Upper lobe of right lung (tissue), 1 donor: ENCODE results near the gene ITPK1. TPM values are rescaled to one million over a fixed set of nuclear protein-coding genes. Genes with fewer than 3 reads are reported as not detected.

Experiments
- ATAC-seq: fragments of 200-7000 bp; cut with Tn5 transposase; one replicate; pipeline ENCODE4 v1.9.1; 2020; ENCODE audit warnings: mild to moderate bottlenecking, moderate library complexity
- DNase-seq: peaks from one replicate; pipeline ENCODE4 v3.0.0-alpha.2; 2020
- H3K27ac ChIP-seq: fragments of 200-600 bp; one replicate; pipeline ENCODE4 v1.8.0; 2022
- H3K27me3 ChIP-seq: fragments of 200-600 bp; one replicate; pipeline ENCODE4 v1.8.0; 2022; ENCODE audit warnings: mild to moderate bottlenecking
- H3K36me3 ChIP-seq: fragments of 200-600 bp; one replicate; pipeline ENCODE4 v1.8.0; 2022
- H3K4me1 ChIP-seq: fragments of 200-600 bp; one replicate; pipeline ENCODE4 v1.8.0; 2022
- H3K4me3 ChIP-seq: fragments of 200-600 bp; one replicate; pipeline ENCODE4 v1.8.0; 2022; ENCODE audit warnings: mild to moderate bottlenecking
- H3K9me3 ChIP-seq: fragments of 200-600 bp; one replicate; pipeline ENCODE4 v1.8.0; 2022
- intact Hi-C: fragments of 100-400 bp; cut with DNase I; formaldehyde crosslinking; loops from one replicate; pipeline ENCODE4 v1.11.0; 2022
- total RNA-seq: library from RNA; stranded (reverse); fragmentation: NEBNext Ultra II Directional; extraction: Animal tissue kit (Norgen Biotek cat#: 25700); gene quantifications from one replicate; pipeline ENCODE4 v1.2.1, GENCODE V29; 2021
- TF ChIP-seq, protein P1 (sequence below): fragments of 200-600 bp; IDR thresholded peaks from one replicate; pipeline ENCODE4 v1.8.0; 2022; ENCODE audit warnings: antibody characterized with exemption
- donor health status: DM: no; HTN: yes; CAD: no; lungs with severe emphysema.

Gene ITPK1
- total RNA-seq, 1 donor from 2014 or later, result 96.9 TPM

DNA sequence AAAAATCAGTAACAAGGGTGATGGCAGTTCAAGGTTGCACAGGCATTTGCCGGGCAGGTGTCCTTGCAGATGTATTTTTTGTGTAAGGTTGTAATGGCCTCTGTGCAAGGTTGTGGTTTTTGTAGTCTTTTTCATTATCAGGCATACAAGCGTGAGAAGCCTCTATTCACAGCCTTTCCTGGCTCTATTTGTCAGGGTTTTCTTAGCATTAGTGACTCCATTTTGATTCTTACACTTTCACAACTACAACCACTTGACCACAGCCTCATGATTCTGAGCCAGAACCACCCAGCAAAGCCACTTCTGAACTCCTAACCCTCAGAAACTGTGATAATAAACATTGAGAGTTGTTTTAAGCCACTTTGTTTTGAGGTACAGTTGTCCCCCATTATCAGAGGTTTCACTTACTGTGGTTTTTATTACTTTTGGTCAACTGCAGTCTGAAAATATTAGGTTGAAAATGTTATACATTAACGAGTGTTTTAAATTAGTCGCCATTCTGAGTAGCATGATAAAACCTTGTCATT lies 220.3 kb downstream of the ITPK1 start:
- Histone ChIP-seq H3K4me1 (no peaks in the 10 kb centered on the region), H3K27me3 (no peaks in the 10 kb centered on the region), H3K27ac (no peak overlapping the region), H3K9me3 (no peaks in the 10 kb centered on the region), H3K36me3 (no peaks in the 10 kb centered on the region), H3K4me3 (no peak overlapping the region)
- intact Hi-C loops, result no loop called here
- TF ChIP-seq, protein P1, sequence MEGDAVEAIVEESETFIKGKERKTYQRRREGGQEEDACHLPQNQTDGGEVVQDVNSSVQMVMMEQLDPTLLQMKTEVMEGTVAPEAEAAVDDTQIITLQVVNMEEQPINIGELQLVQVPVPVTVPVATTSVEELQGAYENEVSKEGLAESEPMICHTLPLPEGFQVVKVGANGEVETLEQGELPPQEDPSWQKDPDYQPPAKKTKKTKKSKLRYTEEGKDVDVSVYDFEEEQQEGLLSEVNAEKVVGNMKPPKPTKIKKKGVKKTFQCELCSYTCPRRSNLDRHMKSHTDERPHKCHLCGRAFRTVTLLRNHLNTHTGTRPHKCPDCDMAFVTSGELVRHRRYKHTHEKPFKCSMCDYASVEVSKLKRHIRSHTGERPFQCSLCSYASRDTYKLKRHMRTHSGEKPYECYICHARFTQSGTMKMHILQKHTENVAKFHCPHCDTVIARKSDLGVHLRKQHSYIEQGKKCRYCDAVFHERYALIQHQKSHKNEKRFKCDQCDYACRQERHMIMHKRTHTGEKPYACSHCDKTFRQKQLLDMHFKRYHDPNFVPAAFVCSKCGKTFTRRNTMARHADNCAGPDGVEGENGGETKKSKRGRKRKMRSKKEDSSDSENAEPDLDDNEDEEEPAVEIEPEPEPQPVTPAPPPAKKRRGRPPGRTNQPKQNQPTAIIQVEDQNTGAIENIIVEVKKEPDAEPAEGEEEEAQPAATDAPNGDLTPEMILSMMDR, result no peak
- ATAC-seq (no peak), DNase-seq (no peak)

DNA sequence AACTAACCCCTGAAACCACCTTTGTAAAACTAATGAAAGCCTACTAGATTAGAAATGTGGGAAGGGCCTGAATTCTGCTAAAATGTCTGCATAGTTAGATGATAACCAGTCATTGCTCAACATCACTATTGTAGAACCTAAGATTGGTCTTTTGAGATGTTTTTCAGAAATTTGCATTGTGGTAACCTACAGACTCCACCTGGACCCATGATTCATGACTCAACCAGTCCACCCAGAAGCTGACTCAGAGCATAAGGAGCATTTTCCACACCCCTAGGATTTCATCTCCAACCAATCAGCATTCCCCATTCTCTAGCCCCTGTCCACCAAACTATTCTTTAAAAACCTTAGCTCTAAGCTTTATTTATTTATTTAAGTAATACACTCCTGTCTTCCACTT lies 223.1 kb downstream of the ITPK1 start:
- H3K4me1 ChIP-seq, result no peaks in the 10 kb centered on the region
- no peak for DNase-seq
- no peaks in the 10 kb centered on the region for H3K36me3 ChIP-seq
- no peak overlapping the region for H3K27ac ChIP-seq
- no peaks in the 10 kb centered on the region for H3K27me3 ChIP-seq
- TF ChIP-seq, protein P1, result no peak
- ATAC-seq, result no peak
- intact Hi-C loops, result no loop called here
- no peaks in the 10 kb centered on the region for H3K9me3 ChIP-seq
- no peak overlapping the region for H3K4me3 ChIP-seq

DNA sequence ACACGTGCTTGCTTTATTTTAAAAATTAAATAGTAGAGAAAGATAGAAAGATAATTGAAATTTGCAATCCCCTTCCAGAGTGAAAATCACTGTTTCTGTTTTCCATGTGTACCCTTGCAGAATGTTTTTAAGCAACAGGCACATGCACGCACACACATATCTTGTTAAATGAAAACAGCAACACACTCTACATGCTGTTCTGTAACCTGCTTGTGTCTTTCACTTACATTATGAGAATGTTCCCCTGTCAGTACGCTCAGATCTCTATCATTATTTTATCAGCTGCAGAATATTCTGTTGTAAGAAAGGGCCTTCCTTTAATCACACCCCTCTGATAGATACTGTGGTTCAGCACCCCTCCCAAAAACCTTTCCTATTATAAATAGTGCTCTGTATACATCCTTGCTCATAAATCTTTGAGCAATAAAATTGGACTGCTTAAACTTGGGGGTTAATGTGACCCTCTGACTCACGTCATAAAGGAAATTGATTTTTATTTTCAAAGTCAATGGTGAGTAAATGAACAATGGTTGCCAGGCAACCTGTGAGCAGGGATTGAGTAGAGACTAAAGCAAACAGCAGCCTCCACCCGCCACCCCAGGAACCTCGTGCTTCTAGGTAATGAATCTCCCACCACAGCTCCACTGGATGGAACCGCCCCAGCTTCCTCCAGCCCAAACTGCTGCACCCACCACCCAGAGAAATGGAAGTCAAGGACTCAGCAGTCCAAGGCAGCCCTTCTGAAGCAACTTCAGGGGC lies 224.7 kb downstream of the ITPK1 start:
- no peak overlapping the region for H3K27ac ChIP-seq
- H3K36me3 ChIP-seq, result no peaks in the 10 kb centered on the region
- no peak for ATAC-seq
- no peaks in the 10 kb centered on the region for H3K27me3 ChIP-seq
- DNase-seq, result no peak
- TF ChIP-seq, protein P1, result no peak
- H3K9me3 ChIP-seq, result no peaks in the 10 kb centered on the region
- intact Hi-C loops, result no loop called here
- no peak overlapping the region for H3K4me3 ChIP-seq
- no peaks in the 10 kb centered on the region for H3K4me1 ChIP-seq

DNA sequence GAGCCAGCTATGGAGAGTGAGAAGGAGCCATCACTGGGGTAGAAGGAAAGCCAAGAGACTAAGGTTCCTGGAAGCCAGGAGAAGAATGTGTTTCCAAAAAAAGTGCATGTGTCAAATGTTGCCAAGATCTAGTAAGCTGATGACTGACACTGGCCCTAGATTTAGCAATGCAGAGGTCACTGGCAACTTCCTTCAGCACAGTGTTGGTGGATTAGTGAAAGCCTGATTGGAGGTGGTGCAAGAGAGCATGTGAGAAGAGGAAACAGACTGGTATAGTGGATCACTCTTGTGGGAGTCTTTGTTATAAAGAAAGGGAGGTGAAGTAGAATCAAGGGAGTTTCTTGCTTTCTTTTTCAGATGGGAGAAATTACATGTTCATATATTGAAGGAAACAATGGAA lies 226.8 kb downstream of the ITPK1 start:
- DNase-seq, result no peak
- intact Hi-C loops, result no loop called here

DNA sequence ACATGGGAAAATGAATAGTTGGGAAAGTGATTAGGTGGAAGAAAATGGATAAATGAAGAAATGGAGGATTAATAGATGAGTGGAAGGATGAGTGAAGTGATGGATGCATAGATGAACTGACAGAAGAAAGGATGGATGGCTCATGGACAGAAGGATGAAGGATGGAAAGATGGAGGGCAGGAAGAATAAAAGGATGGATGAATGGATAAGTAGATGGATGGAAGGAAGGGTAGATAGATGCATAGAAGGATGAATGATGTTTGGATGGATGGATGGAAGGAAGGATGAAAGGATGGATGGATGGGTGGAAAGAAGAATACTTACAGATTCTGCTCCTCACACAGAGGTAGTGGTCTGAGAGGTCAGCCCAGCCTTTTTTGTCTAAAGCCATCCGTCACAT lies 228.6 kb downstream of the ITPK1 start:
- H3K36me3 ChIP-seq, result no peaks in the 10 kb centered on the region
- H3K27me3 ChIP-seq, result peaks cover 8% of the 10 kb centered on the region
- no peaks in the 10 kb centered on the region for H3K4me1 ChIP-seq
- ATAC-seq (no peak), DNase-seq (no peak)
- no peak overlapping the region for H3K4me3 ChIP-seq
- intact Hi-C loops, result no loop called here
- H3K27ac ChIP-seq, result no peak overlapping the region
- TF ChIP-seq, protein P1, result no peak
- H3K9me3 ChIP-seq, result no peaks in the 10 kb centered on the region

More for the DNA sequence above, 226.8 kb downstream of the ITPK1 start:
- no peak overlapping the region for H3K27ac ChIP-seq
- TF ChIP-seq, protein P1, result no peak
- H3K4me3 ChIP-seq, result no peak overlapping the region
- peaks cover 8% of the 10 kb centered on the region for H3K27me3 ChIP-seq
- no peaks in the 10 kb centered on the region for H3K4me1 ChIP-seq
- peak; percentile 85 for ATAC-seq
- no peaks in the 10 kb centered on the region for H3K9me3 ChIP-seq
- no peaks in the 10 kb centered on the region for H3K36me3 ChIP-seq

Other genes with a start within 250 kb of the ITPK1 start
- gene CHGA, start 192.8 kb downstream of the ITPK1 start, total RNA-seq, result not detected
- 34.2 TPM for gene MOAP1, start 69.0 kb upstream of the ITPK1 start, total RNA-seq
- 33.0 TPM for gene LYSET, start 69.4 kb upstream of the ITPK1 start, total RNA-seq
- gene GON7, start 91.1 kb upstream of the ITPK1 start, total RNA-seq, result 10.5 TPM
- 13.8 TPM for gene UBR7, start 91.3 kb upstream of the ITPK1 start, total RNA-seq
- 38.2 TPM for gene BTBD7, start 217.1 kb upstream of the ITPK1 start, total RNA-seq
- not detected for gene COX8C, start 231.3 kb upstream of the ITPK1 start, total RNA-seq